GM23338 (cell line): ENCODE measurements around the gene MTHFD2. TPM values are rescaled to one million over a fixed set of nuclear protein-coding genes. Genes with fewer than 3 reads are reported as not detected.

ENCODE experiments used
- ATAC-seq: fragments of 200-7000 bp; cut with Tn5 transposase; 3 replicates; pipeline ENCODE4 v1.9.1; 2020
- DNase-seq: peaks from one replicate; pipeline ENCODE4 v3.0.0-alpha.2; 2015; ENCODE audit warnings: low spot score
- H2AFZ ChIP-seq: fragments of 200-600 bp; sonication (generic); 2 replicates; pipeline ENCODE4 v1.8.0; 2016; ENCODE audit warnings: antibody characterized with exemption, mild to moderate bottlenecking, moderate library complexity
- H3F3A ChIP-seq: fragments of 200-600 bp; sonication (generic); replicated peaks from 2 replicates; pipeline ENCODE4 v1.8.0; 2017; ENCODE audit warnings: antibody characterized with exemption, mixed run types, low read depth
- H3K27ac ChIP-seq: fragments of 200-600 bp; sonication (generic); 2 replicates; pipeline ENCODE4 v1.6.1; 2016; ENCODE audit warnings: low read depth
- H3K27me3 ChIP-seq: fragments of 200-600 bp; sonication (generic); 2 replicates; pipeline ENCODE4 v1.8.0; 2016; ENCODE audit warnings: mild to moderate bottlenecking, mixed run types, moderate library complexity; ENCODE audit not compliant: insufficient read depth
- H3K36me3 ChIP-seq: fragments of 200-600 bp; sonication (generic); 2 replicates; pipeline ENCODE4 v1.8.0; 2016; ENCODE audit warnings: mild to moderate bottlenecking; ENCODE audit not compliant: insufficient read depth
- H3K4me1 ChIP-seq: fragments of 200-600 bp; sonication (generic); 2 replicates; pipeline ENCODE4 v1.8.0; 2016; ENCODE audit warnings: mild to moderate bottlenecking, moderate library complexity; ENCODE audit not compliant: insufficient read depth
- H3K4me2 ChIP-seq: fragments of 200-600 bp; sonication (generic); 2 replicates; pipeline ENCODE4 v1.7.1; 2017; ENCODE audit warnings: mixed run types
- H3K4me3 ChIP-seq: fragments of 200-600 bp; sonication (generic); 2 replicates; pipeline ENCODE4 v1.6.1; 2016; ENCODE audit warnings: mixed run types
- H3K79me2 ChIP-seq: fragments of 200-600 bp; sonication (generic); replicated peaks from 2 replicates; pipeline ENCODE4 v1.8.0; 2017; ENCODE audit warnings: mild to moderate bottlenecking; ENCODE audit not compliant: insufficient read depth
- H3K9me2 ChIP-seq: fragments of 200-600 bp; sonication (generic); 2 replicates; pipeline ENCODE4 v1.8.0; 2017; ENCODE audit not compliant: insufficient read depth
- H4K20me1 ChIP-seq: fragments of 200-600 bp; sonication (generic); replicated peaks from 2 replicates; pipeline ENCODE4 v1.8.0; 2017; ENCODE audit warnings: mild to moderate bottlenecking; ENCODE audit not compliant: insufficient read depth
- H3K27ac Mint-ChIP-seq: 2 replicates; pipeline ENCODE4 v1.8.0; 2020; ENCODE audit warnings: inconsistent platforms, mild to moderate bottlenecking, moderate library complexity, mixed read lengths
- H3K27me3 Mint-ChIP-seq: 3 replicates; pipeline ENCODE4 v1.8.0; 2022; ENCODE audit warnings: low read depth, mild to moderate bottlenecking, moderate library complexity, mixed read lengths, inconsistent platforms; ENCODE audit not compliant: insufficient read depth, poor library complexity
- H3K36me3 Mint-ChIP-seq: 3 replicates; pipeline ENCODE4 v1.8.0; 2021; ENCODE audit warnings: low read depth, mild to moderate bottlenecking, inconsistent platforms, moderate library complexity, mixed read lengths
- H3K4me1 Mint-ChIP-seq: 3 replicates; pipeline ENCODE4 v1.8.0; 2020; ENCODE audit warnings: mild to moderate bottlenecking, inconsistent platforms, mixed read lengths
- H3K4me3 Mint-ChIP-seq: 3 replicates; pipeline ENCODE4 v1.8.0; 2021; ENCODE audit warnings: moderate library complexity, mild to moderate bottlenecking, inconsistent platforms, mixed read lengths
- H3K9me3 Mint-ChIP-seq: 3 replicates; pipeline ENCODE4 v1.8.0; 2020; ENCODE audit warnings: moderate library complexity, mild to moderate bottlenecking, inconsistent platforms, mixed read lengths
- CREB1 ChIP-seq: fragments of 250-450 bp; sonication (Bioruptor Pico); IDR thresholded peaks from 2 replicates; pipeline ENCODE4 v1.5.0; 2020; ENCODE audit warnings: low read depth, mild to moderate bottlenecking, moderate library complexity
- polyA plus RNA-seq: library from polyadenylated mRNA; unstranded; fragments of >200 nt; fragmentation: Nextera tagmentation; extraction: Ambion mirVana; gene quantifications from 2 replicates; pipeline ENCODE4 v1.2.1, GENCODE V29; 2016
- total RNA-seq: library from RNA; depleted of rRNA; stranded (reverse); fragments of >200 nt; shearing (Covaris generic); gene quantifications from 2 replicates; pipeline ENCODE4 v1.2.3, GENCODE V29; 2014
- TF ChIP-seq, protein P1 (sequence below): IDR thresholded peaks from one replicate; pipeline ENCODE4 v1.6.1; 2018; ENCODE audit warnings: antibody characterized with exemption; ENCODE audit not compliant: unreplicated experiment
- TF ChIP-seq, protein P2 (sequence below): IDR thresholded peaks from 2 replicates; pipeline ENCODE4 v1.6.1; 2016; ENCODE audit warnings: antibody characterized with exemption
- TF ChIP-seq, protein P3 (sequence below), 2 experiments: fragments of 200-600 bp in 1 of 2; sonication (generic) in 1 of 2; conservative IDR thresholded peaks; 2 replicates each; pipeline versions ENCODE4 v1.5.1 to v1.6.1; 2016 to 2017; ENCODE audit warnings: antibody characterized with exemption in 2 of 2, low read depth in 2 of 2, mild to moderate bottlenecking in 2 of 2, moderate library complexity in 1 of 2

Gene MTHFD2
- total and polyA plus RNA-seq, 2 experiments from 2014 or later = 279 to 281 TPM

- Mint-ChIP-seq H3K4me3 (no peak overlapping the region), H3K27me3 (peaks cover 10% of the 10 kb centered on the region), H3K9me3 (no peaks in the 10 kb centered on the region), H3K4me1 (peaks cover 16% of the 10 kb centered on the region; the same call in 2 of the 3 replicates), H3K36me3 (no peaks in the 10 kb centered on the region), H3K27ac (no peak overlapping the region)
- no peak overlapping the region for H2AFZ ChIP-seq
- no peak overlapping the region for H3K27ac ChIP-seq
- no peak overlapping the region for H3K4me2 ChIP-seq
- H3K4me3 ChIP-seq = no peak overlapping the region
- ATAC-seq (no peak), DNase-seq (no peak)
- TF ChIP-seq, protein P1, sequence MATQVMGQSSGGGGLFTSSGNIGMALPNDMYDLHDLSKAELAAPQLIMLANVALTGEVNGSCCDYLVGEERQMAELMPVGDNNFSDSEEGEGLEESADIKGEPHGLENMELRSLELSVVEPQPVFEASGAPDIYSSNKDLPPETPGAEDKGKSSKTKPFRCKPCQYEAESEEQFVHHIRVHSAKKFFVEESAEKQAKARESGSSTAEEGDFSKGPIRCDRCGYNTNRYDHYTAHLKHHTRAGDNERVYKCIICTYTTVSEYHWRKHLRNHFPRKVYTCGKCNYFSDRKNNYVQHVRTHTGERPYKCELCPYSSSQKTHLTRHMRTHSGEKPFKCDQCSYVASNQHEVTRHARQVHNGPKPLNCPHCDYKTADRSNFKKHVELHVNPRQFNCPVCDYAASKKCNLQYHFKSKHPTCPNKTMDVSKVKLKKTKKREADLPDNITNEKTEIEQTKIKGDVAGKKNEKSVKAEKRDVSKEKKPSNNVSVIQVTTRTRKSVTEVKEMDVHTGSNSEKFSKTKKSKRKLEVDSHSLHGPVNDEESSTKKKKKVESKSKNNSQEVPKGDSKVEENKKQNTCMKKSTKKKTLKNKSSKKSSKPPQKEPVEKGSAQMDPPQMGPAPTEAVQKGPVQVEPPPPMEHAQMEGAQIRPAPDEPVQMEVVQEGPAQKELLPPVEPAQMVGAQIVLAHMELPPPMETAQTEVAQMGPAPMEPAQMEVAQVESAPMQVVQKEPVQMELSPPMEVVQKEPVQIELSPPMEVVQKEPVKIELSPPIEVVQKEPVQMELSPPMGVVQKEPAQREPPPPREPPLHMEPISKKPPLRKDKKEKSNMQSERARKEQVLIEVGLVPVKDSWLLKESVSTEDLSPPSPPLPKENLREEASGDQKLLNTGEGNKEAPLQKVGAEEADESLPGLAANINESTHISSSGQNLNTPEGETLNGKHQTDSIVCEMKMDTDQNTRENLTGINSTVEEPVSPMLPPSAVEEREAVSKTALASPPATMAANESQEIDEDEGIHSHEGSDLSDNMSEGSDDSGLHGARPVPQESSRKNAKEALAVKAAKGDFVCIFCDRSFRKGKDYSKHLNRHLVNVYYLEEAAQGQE = no peak
- TF ChIP-seq, protein P2, sequence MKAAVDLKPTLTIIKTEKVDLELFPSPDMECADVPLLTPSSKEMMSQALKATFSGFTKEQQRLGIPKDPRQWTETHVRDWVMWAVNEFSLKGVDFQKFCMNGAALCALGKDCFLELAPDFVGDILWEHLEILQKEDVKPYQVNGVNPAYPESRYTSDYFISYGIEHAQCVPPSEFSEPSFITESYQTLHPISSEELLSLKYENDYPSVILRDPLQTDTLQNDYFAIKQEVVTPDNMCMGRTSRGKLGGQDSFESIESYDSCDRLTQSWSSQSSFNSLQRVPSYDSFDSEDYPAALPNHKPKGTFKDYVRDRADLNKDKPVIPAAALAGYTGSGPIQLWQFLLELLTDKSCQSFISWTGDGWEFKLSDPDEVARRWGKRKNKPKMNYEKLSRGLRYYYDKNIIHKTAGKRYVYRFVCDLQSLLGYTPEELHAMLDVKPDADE = no peak
- no peak for TF ChIP-seq CREB1 (CRISPR knock-in tag)
- TF ChIP-seq, protein P3, sequence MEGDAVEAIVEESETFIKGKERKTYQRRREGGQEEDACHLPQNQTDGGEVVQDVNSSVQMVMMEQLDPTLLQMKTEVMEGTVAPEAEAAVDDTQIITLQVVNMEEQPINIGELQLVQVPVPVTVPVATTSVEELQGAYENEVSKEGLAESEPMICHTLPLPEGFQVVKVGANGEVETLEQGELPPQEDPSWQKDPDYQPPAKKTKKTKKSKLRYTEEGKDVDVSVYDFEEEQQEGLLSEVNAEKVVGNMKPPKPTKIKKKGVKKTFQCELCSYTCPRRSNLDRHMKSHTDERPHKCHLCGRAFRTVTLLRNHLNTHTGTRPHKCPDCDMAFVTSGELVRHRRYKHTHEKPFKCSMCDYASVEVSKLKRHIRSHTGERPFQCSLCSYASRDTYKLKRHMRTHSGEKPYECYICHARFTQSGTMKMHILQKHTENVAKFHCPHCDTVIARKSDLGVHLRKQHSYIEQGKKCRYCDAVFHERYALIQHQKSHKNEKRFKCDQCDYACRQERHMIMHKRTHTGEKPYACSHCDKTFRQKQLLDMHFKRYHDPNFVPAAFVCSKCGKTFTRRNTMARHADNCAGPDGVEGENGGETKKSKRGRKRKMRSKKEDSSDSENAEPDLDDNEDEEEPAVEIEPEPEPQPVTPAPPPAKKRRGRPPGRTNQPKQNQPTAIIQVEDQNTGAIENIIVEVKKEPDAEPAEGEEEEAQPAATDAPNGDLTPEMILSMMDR (conservative IDR thresholded peaks at IDR 0.05; ENCODE audit: low read depth in 2 of 2) = peak in 1 of 2 experiments; percentile 57; a peak in 2 of 4 replicates
- no peaks in the 10 kb centered on the region for H3K27me3 ChIP-seq
- no peaks in the 10 kb centered on the region for H3K4me1 ChIP-seq
- H3K9me2 ChIP-seq = no peaks in the 10 kb centered on the region
- no peaks in the 10 kb centered on the region for H3F3A ChIP-seq
- no peaks in the 10 kb centered on the region for H3K79me2 ChIP-seq
- H3K36me3 ChIP-seq = no peaks in the 10 kb centered on the region
- no peaks in the 10 kb centered on the region for H4K20me1 ChIP-seq
Measured at GRCh38 chr2:74232426-74232825, 34.0 kb downstream of the MTHFD2 start.

DNA sequence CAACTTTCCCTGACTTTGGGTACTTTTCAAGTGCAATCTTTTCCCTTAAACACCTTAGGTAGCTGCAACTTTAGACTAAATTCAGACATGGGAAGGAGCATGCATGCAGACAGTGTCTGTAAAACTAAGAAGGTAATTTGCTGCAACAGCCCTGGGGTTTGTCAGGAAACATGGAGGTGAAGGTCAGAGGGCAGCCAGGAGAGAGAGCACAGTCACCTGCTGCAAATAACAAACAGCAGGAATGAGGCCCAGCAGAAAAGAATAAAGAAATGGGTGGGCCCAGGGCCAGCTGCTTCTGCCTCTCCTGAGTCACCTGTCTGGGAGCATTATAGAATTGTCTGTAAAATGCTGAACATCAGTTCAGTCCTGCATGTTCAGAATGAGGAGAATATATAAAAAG is 35.2 kb downstream of the MTHFD2 start:
- Histone ChIP-seq H3K4me1 (no peaks in the 10 kb centered on the region), H3F3A (no peaks in the 10 kb centered on the region), H3K27me3 (no peaks in the 10 kb centered on the region), H3K4me3 (no peak overlapping the region), H3K9me2 (no peaks in the 10 kb centered on the region), H3K27ac (no peak overlapping the region), H4K20me1 (no peaks in the 10 kb centered on the region), H3K36me3 (no peaks in the 10 kb centered on the region), H3K4me2 (no peak overlapping the region), H3K79me2 (no peaks in the 10 kb centered on the region), H2AFZ (no peak overlapping the region)
- peaks cover 8% of the 10 kb centered on the region; the same call in 2 of the 3 replicates for H3K4me1 Mint-ChIP-seq
- ATAC-seq (no peak), DNase-seq (no peak)
- H3K27ac Mint-ChIP-seq = no peak overlapping the region
- H3K4me3 Mint-ChIP-seq = no peak overlapping the region
- H3K36me3 Mint-ChIP-seq = no peaks in the 10 kb centered on the region
- H3K27me3 Mint-ChIP-seq = peaks cover 2% of the 10 kb centered on the region
- no peaks in the 10 kb centered on the region for H3K9me3 Mint-ChIP-seq
- TF ChIP-seq, protein P3 (conservative IDR thresholded peaks at IDR 0.05; ENCODE audit: low read depth in 2 of 2) = no peak
- TF ChIP-seq, protein P1 = no peak
